Heart left ventricle (tissue), 13 donors: ENCODE results near the gene PDE9A.

Source experiments
- CTCF ChIP-seq, 12 donors: fragments of 200-600 bp; sonication (generic) in 4 of 12; IDR thresholded peaks; one replicate each; pipeline versions ENCODE4 v1.5.0 to v1.8.0; 2018 to 2022; ENCODE audit warnings: antibody characterized with exemption in 12 of 12, mild to moderate bottlenecking in 5 of 12
- POLR2A ChIP-seq, 2 donors: fragments of 450-650 bp; IDR thresholded peaks; one replicate each; pipeline ENCODE4 v1.6.1; 2017; ENCODE audit warnings: antibody characterized with exemption in 2 of 2, mild to moderate bottlenecking in 2 of 2, moderate library complexity in 2 of 2
- donor health status: ischemic (EF 13 %, LVEDD 7.1; RV severe dilation, severe dysfunction).
- donor health status: DM: no; HTN: yes; CAD: no.
- donor health status: DM: no; HTN: no; CAD: no.
- donor health status: ischemic (EF 25% LVEDD 6.9; RV normal size, moderate dysfunction).
- donor health status: ischemic (EF 25% LVEDD 5.7; RV mildly dilated, moderate dysfunction).
- donor health status: ischemic (EF 35%, LVEDD 5.7; RV mildly dilated, moderate dysfunction).
- donor health status: nonischemic (EF 11% LVEDD 7.7; RV severe dilation, severe dysfunction).
- donor health status: DM: yes; HTN: yes; CAD: no.
- donor health status: PGD.
- donor health status: ischemic (EF 29% LVEDD 5.4; RV normal size, mild dysfunction).
- donor health status: nonischemic (EF 23%, LVEDD 6.1; RV moderate dilation, normal function).

GRCh38 chr21:42794551-42794950, 141.1 kb downstream of the PDE9A start:
- no peak for TF ChIP-seq CTCF (IDR thresholded peaks at IDR 0.05)
- no peak for TF ChIP-seq POLR2A (IDR thresholded peaks at IDR 0.05)
